Tracheal epithelial cell (primary cell): Measurements from ENCODE around the gene SLC5A9. TPM values are rescaled to one million over a fixed set of nuclear protein-coding genes. Genes with fewer than 3 reads are reported as not detected.

ENCODE experiments used
- total RNA-seq: library from RNA; depleted of rRNA; stranded (reverse); fragments of >200 nt; gene quantifications from 2 replicates; pipeline ENCODE4 v1.2.1, GENCODE V29; 2014

SLC5A9 gene
- total RNA-seq: 0.24 TPM in 1 of 2 replicates, not detected in the other

DNA sequence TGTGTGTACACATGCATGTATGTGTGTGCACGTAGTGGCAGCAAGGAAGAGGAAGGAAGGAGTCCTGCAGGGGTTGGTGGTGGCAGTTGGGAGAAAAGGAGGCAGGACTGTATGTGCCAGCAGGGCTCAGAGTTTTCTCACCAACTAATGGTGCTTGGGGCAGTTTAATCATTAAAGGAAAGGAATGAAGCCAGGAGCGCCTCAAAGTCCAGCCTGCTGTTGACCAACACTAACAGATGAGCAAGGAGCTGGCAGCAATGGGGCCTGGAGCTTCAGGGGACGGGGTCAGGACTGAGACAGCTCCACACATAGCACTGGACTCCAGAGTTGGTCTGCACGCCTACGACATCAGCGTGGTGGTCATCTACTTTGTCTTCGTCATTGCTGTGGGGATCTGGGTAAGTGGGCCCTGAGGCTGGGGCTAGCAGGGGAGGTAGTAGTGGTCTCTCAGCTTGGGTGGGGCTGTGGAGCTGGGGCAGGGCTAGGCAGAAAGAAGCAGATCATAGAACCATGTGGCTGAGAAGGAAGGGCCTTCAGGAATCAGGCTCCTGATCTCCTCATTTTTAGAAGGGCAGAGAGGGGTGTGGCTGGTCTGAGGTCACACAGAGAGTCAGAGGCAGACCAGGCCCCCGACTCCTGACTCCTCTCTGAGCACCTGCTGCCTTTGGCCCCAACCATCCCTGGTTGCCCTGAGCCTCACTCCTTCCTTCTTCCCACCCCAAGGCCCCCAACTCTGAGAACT, at the start of gene SLC5A9:
Gene SLC5A9 (plus strand): TSS at position 216 of the 742 bp plus-strand sequence. CDS start 21 bp downstream, at position 237.

Other genes starting within 250 kb of the SLC5A9 start
- gene TRABD2B, start 225.3 kb upstream of the SLC5A9 start, total RNA-seq: 0.72 TPM in 1 of 2 replicates, not detected in the other
- gene SPATA6, start 249.5 kb downstream of the SLC5A9 start, total RNA-seq: 1.9 and 3.6 TPM in 2 replicates